Measurements from ENCODE around the gene KRT32. TPM values are rescaled to one million over a fixed set of nuclear protein-coding genes. Genes with fewer than 3 reads are reported as not detected.
"Not testable (repeated sequence)": the region's sequence is repeated elsewhere in the genome, so short reads cannot be mapped to it uniquely, and the experiment has no call there.

Gene KRT32
- total and polyA plus RNA-seq, 2 donors (not counting 1 experiment from before 2014, with no cell fraction given): not detected

- DNase-seq (no peak), ATAC-seq (ENCODE audit: low read depth) (no peak)
- no peaks in the 10 kb centered on the region for H3K4me1 ChIP-seq (ENCODE audit: control insufficient read depth in 2 of 2, insufficient read depth in 2 of 2, low read length in 2 of 2)
- no peaks in the 10 kb centered on the region for H4K20me1 ChIP-seq (ENCODE audit: control insufficient read depth, insufficient read depth, low read length, poor library complexity, severe bottlenecking)
- H3K4me2 ChIP-seq (replicated peaks; ENCODE audit: low read depth, low read length, poor library complexity, severe bottlenecking): no peak within 1 kb of the TSS
- H2AFZ ChIP-seq (ENCODE audit: insufficient read depth, low read depth, low read length, poor library complexity, severe bottlenecking): no peak within 1 kb of the TSS
- POLR2A ChIA-PET: no interaction called here
- Mint-ChIP-seq H3K4me1 (no peaks in the 10 kb centered on the region), H3K9me3 (ENCODE audit: insufficient read depth) (no peaks in the 10 kb centered on the region), H3K27ac (no peak within 1 kb of the TSS), H3K27me3 (peaks cover 18% of the 10 kb centered on the region), H3K4me3 (no peak within 1 kb of the TSS)
- CTCF ChIA-PET: no interaction called here
- no peak within 1 kb of the TSS for H3K9ac ChIP-seq (ENCODE audit: low read length)
- 91% methylated on average over 12 of the region's 13 CpGs for WGBS (ENCODE audit: insufficient coverage)
- H3K27me3 ChIP-seq (replicated peaks in 1 of 4; ENCODE audit: control extremely low read depth in 1 of 4, control insufficient read depth in 3 of 4, insufficient read depth in 4 of 4, low read length in 3 of 4): peaks cover 0 to 3% (median 0%) of the 10 kb centered on the region in 4 experiments
- TF ChIP-seq EZH2 (IDR thresholded peaks at IDR 0.05; ENCODE audit: borderline replicate concordance, insufficient read depth, low read depth, low read length, poor library complexity, severe bottlenecking) (no peak), CTCF (IDR thresholded peaks at IDR 0.05) (no peak)
- H3K79me2 ChIP-seq (ENCODE audit: control insufficient read depth, insufficient read depth, low read length): no peaks in the 10 kb centered on the region
- no peak within 1 kb of the TSS for H3K4me3 ChIP-seq (ENCODE audit: control extremely low read depth in 1 of 5, extremely low read depth in 1 of 5, insufficient read depth in 1 of 5, low read depth in 2 of 5, low read length in 4 of 5)
- H3K36me3 ChIP-seq (replicated peaks in 1 of 2; ENCODE audit: control extremely low read depth in 1 of 2, control insufficient read depth in 1 of 2, extremely low read depth in 1 of 2, insufficient read depth in 2 of 2, low read length in 1 of 2): no peaks in the 10 kb centered on the region
- intact Hi-C loops (cut with micrococcal nuclease): no loop called here
- no peak within 1 kb of the TSS for H3K27ac ChIP-seq (ENCODE audit: low read length in 2 of 2)
- H3K9me3 ChIP-seq (ENCODE audit: control extremely low read depth in 1 of 3, control insufficient read depth in 2 of 3, insufficient read depth in 1 of 3, low read length in 2 of 3): no peaks in the 10 kb centered on the region
Measured at GRCh38 chr17:41424111-41424635, 43.0 kb downstream of the KRT32 start, which contains the start of gene KRT37. Gene KRT37 (minus strand): TSS chr17:41424585. CDS start chr17:41424523, 62 bp downstream.

GRCh38 chr17:41422586-41422985 lies 44.6 kb downstream of the KRT32 start:
- not testable (repeated sequence) for H3K36me3 ChIP-seq (replicated peaks in 1 of 2; ENCODE audit: control extremely low read depth in 1 of 2, control insufficient read depth in 1 of 2, extremely low read depth in 1 of 2, insufficient read depth in 2 of 2, low read length in 1 of 2)
- WGBS (ENCODE audit: insufficient coverage): 89% methylated on average over 11 of the region's 11 CpGs

More at GRCh38 chr17:41422586-41422985, 44.6 kb downstream of the KRT32 start:
- H3K27ac Mint-ChIP-seq; POLR2A ChIA-PET; H3K4me1 Mint-ChIP-seq; CTCF ChIA-PET; ATAC-seq (ENCODE audit: low read depth); H3K27me3 Mint-ChIP-seq; H3K9ac ChIP-seq (ENCODE audit: low read length); H3K9me3 ChIP-seq (ENCODE audit: control extremely low read depth in 1 of 3, control insufficient read depth in 2 of 3, insufficient read depth in 1 of 3, low read length in 2 of 3); H4K20me1 ChIP-seq (ENCODE audit: control insufficient read depth, insufficient read depth, low read length, poor library complexity, severe bottlenecking); H3K27me3 ChIP-seq (replicated peaks in 1 of 4; ENCODE audit: control extremely low read depth in 1 of 4, control insufficient read depth in 3 of 4, insufficient read depth in 4 of 4, low read length in 3 of 4); intact Hi-C loops (cut with micrococcal nuclease); H3K4me2 ChIP-seq (replicated peaks; ENCODE audit: low read depth, low read length, poor library complexity, severe bottlenecking); H3K4me3 ChIP-seq (ENCODE audit: control extremely low read depth in 1 of 5, extremely low read depth in 1 of 5, insufficient read depth in 1 of 5, low read depth in 2 of 5, low read length in 4 of 5); H2AFZ ChIP-seq (ENCODE audit: insufficient read depth, low read depth, low read length, poor library complexity, severe bottlenecking); H3K79me2 ChIP-seq (ENCODE audit: control insufficient read depth, insufficient read depth, low read length); DNase-seq; H3K27ac ChIP-seq (ENCODE audit: low read length in 2 of 2); H3K9me3 Mint-ChIP-seq (ENCODE audit: insufficient read depth); H3K4me3 Mint-ChIP-seq; H3K4me1 ChIP-seq (ENCODE audit: control insufficient read depth in 2 of 2, insufficient read depth in 2 of 2, low read length in 2 of 2): not testable (repeated sequence)

Measured in B cell (primary cell).